ENCODE data around the gene RAB7A. TPM values are rescaled to one million over a fixed set of nuclear protein-coding genes. Genes with fewer than 3 reads are reported as not detected.

The RAB7A gene
- total RNA-seq, 3 donors from 2014 or later (not counting 1 experiment from before 2014, with no cell fraction given) = 218 to 233 (median 224) TPM

DNA sequence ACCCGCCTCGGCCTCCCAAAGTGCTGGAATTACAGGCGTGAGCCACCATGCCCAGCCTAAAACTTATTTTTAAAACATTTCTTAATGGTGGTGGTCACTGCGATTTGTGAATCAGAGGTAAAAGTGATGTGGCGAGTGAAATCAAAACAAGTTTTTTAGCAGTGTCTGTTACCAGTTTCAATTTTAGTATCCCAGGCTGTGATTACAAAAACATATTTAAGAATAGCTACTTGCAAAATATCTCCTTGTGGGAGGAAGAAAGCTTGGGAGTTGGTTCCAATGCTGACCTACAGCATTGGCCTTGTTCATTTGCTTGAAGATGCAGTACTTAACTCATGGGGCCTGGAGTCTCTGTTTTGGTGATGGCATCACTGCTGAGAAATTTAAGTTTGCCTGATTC, 4.5 kb downstream of the RAB7A start:
- DNase-seq (no peak), ATAC-seq (no peak)
- Mint-ChIP-seq H3K4me3 (peak overlapping the region; percentile 42), H3K9me3 (no peaks in the 10 kb centered on the region), H3K27me3 (ENCODE audit: low read depth in 2 of 2) (no peaks in the 10 kb centered on the region), H3K4me1 (peaks cover 82 to 88% of the 10 kb centered on the region in 2 donors), H3K36me3 (no peaks in the 10 kb centered on the region), H3K27ac (peak overlapping the region; percentile 76 to 95)
- 56% methylated on average over 5 of the region's 5 CpGs for WGBS (ENCODE audit: insufficient coverage)
- Histone ChIP-seq H3K27me3 (ENCODE audit: control insufficient read depth, insufficient read depth, low read length) (no peaks in the 10 kb centered on the region), H3K9me3 (ENCODE audit: control insufficient read depth, insufficient read depth, low read length) (no peaks in the 10 kb centered on the region), H3K36me3 (ENCODE audit: control insufficient read depth, insufficient read depth, low read length) (no peaks in the 10 kb centered on the region), H3K4me1 (ENCODE audit: control insufficient read depth, insufficient read depth, low read length) (peaks cover 40% of the 10 kb centered on the region), H3K4me3 (ENCODE audit: low read length) (no peak overlapping the region), H3K27ac (ENCODE audit: low read length) (no peak overlapping the region)
- intact Hi-C loops (cut with micrococcal nuclease) = no loop called here
- TF ChIP-seq, protein P1, sequence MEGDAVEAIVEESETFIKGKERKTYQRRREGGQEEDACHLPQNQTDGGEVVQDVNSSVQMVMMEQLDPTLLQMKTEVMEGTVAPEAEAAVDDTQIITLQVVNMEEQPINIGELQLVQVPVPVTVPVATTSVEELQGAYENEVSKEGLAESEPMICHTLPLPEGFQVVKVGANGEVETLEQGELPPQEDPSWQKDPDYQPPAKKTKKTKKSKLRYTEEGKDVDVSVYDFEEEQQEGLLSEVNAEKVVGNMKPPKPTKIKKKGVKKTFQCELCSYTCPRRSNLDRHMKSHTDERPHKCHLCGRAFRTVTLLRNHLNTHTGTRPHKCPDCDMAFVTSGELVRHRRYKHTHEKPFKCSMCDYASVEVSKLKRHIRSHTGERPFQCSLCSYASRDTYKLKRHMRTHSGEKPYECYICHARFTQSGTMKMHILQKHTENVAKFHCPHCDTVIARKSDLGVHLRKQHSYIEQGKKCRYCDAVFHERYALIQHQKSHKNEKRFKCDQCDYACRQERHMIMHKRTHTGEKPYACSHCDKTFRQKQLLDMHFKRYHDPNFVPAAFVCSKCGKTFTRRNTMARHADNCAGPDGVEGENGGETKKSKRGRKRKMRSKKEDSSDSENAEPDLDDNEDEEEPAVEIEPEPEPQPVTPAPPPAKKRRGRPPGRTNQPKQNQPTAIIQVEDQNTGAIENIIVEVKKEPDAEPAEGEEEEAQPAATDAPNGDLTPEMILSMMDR (IDR thresholded peaks at IDR 0.05) = no peak

DNA sequence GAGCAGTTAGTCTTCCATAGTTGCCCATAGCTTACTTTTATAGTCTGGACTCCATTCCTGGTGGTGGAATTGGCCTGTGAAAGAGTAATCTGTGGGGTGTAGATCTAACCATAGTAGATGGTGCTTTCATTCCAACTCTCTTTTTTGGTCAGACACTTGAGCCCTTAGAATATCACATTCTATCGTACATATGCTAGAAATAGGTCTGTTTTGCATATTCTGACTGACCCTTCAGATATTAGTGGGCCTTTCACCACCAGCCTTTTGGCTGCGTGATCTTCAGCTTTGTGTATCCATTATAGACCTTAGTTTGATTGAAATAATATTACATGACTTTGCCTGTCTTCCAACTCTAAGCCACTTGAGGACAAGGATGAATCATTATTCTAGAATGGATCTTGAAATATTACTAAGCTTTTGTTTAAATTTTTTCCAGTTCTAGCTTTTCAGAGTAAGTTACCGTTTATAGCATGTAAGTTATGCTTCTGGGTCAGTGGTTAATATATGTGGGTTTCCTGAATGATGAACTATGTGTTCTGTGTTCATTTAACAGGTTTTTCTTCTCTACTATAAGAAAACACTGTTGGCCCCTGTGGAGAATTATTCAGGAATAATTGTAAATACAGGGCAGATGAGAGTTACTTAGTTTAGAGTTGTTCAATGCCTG, 8.7 kb downstream of the RAB7A start:
- DNase-seq (no peak), ATAC-seq (peak in 2 of 3 donors; percentile 14 to 33)
- intact Hi-C loops (cut with micrococcal nuclease) = loop anchor here (2.0 kb wide), 1 partner anchor 24 kb away; no protein-coding TSS in a partner anchor
- Histone ChIP-seq H3K4me3 (ENCODE audit: low read length) (no peak overlapping the region), H3K36me3 (ENCODE audit: control insufficient read depth, insufficient read depth, low read length) (no peaks in the 10 kb centered on the region), H3K27ac (ENCODE audit: low read length) (no peak overlapping the region), H3K4me1 (ENCODE audit: control insufficient read depth, insufficient read depth, low read length) (peaks cover 28% of the 10 kb centered on the region), H3K27me3 (ENCODE audit: control insufficient read depth, insufficient read depth, low read length) (no peaks in the 10 kb centered on the region), H3K9me3 (ENCODE audit: control insufficient read depth, insufficient read depth, low read length) (no peaks in the 10 kb centered on the region)
- TF ChIP-seq, protein P1 (IDR thresholded peaks at IDR 0.05) = no peak
- Mint-ChIP-seq H3K27ac (peak overlapping the region; percentile 66 to 77), H3K27me3 (ENCODE audit: low read depth in 2 of 2) (no peaks in the 10 kb centered on the region), H3K9me3 (no peaks in the 10 kb centered on the region), H3K4me3 (peak overlapping the region; percentile 70), H3K4me1 (peaks cover 73 to 81% of the 10 kb centered on the region in 2 donors), H3K36me3 (no peaks in the 10 kb centered on the region)
- WGBS (ENCODE audit: insufficient coverage) = 86% methylated on average over 1 of the region's 3 CpGs

DNA sequence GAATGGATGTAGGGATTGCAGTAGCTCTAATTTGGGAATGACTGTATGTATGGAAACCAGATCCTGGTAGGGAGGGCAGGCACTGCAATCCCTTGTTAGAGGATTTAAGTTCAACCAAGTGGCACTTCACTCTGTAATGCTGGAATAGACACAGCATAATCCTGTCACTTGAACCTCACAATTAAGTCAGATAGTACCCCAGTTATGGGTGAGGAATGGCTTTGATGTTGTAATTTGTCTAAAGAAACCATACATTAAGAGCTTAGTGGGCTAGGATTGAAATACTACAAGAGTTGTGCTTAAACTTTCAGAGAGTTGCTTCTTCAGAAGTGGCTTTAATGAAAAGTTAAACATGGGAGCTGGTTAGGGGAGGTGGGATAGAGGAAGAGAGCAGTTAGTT, 9.3 kb downstream of the RAB7A start:
- no peaks in the 10 kb centered on the region for H3K27me3 Mint-ChIP-seq (ENCODE audit: low read depth in 2 of 2)
- H3K27ac Mint-ChIP-seq = peak overlapping the region; percentile 66 to 77
- intact Hi-C loops (cut with micrococcal nuclease) = loop anchor here (2.0 kb wide), 1 partner anchor 24 kb away; no protein-coding TSS in a partner anchor
- TF ChIP-seq, protein P1 (IDR thresholded peaks at IDR 0.05) = no peak
- Histone ChIP-seq H3K27me3 (ENCODE audit: control insufficient read depth, insufficient read depth, low read length) (no peaks in the 10 kb centered on the region), H3K9me3 (ENCODE audit: control insufficient read depth, insufficient read depth, low read length) (no peaks in the 10 kb centered on the region), H3K27ac (ENCODE audit: low read length) (no peak overlapping the region), H3K36me3 (ENCODE audit: control insufficient read depth, insufficient read depth, low read length) (no peaks in the 10 kb centered on the region), H3K4me1 (ENCODE audit: control insufficient read depth, insufficient read depth, low read length) (peaks cover 25% of the 10 kb centered on the region), H3K4me3 (ENCODE audit: low read length) (no peak overlapping the region)
- H3K4me1 Mint-ChIP-seq = peaks cover 68 to 76% of the 10 kb centered on the region in 2 donors
- peak overlapping the region; percentile 70 for H3K4me3 Mint-ChIP-seq
- DNase-seq = no peak
- H3K9me3 Mint-ChIP-seq = no peaks in the 10 kb centered on the region
- no peaks in the 10 kb centered on the region for H3K36me3 Mint-ChIP-seq
- no peak for ATAC-seq
